Measurements from ENCODE around the gene LDB2. TPM values are rescaled to one million over a fixed set of nuclear protein-coding genes. Genes with fewer than 3 reads are reported as not detected.

Gene LDB2
- total and polyA plus RNA-seq, 2 of the 8 experiments (the other 6 are each of a cell fraction or from before 2014, with no cell fraction given), result 57.0 to 140 TPM

GRCh38 chr4:16674082-16674481 lies 224.4 kb downstream of the LDB2 start:
- TF ChIP-seq POLR2A (IDR thresholded peaks at IDR 0.05; ENCODE audit: control extremely low read depth in 1 of 2, low read depth in 2 of 2, low read length in 2 of 2) (no peak), TEAD4 (IDR thresholded peaks at IDR 0.05; ENCODE audit: low read depth, low read length) (no peak), CEBPB (IDR thresholded peaks at IDR 0.05; ENCODE audit: low read depth, low read length) (no peak), RNF2 (IDR thresholded peaks at IDR 0.05; ENCODE audit: borderline replicate concordance, low read depth, low read length, missing control alignments, poor library complexity, severe bottlenecking) (no peak), ASH2L (IDR thresholded peaks at IDR 0.05; ENCODE audit: low read length) (no peak), NRF1 (IDR thresholded peaks at IDR 0.05; ENCODE audit: low read depth, low read length) (no peak)
- Histone ChIP-seq H2AFZ (ENCODE audit: low read length) (no peak overlapping the region), H3K9me3 (ENCODE audit: insufficient read depth in 2 of 2, low read depth in 1 of 2, low read length in 1 of 2) (no peaks in the 10 kb centered on the region), H3K4ac (replicated peaks; ENCODE audit: insufficient read length, low read depth, low read length) (no peak overlapping the region), H3K9ac (replicated peaks in 1 of 4; ENCODE audit: extremely low read depth in 1 of 4, low read depth in 3 of 4, low read length in 3 of 4) (no peak overlapping the region), H3K27ac (ENCODE audit: low read depth, low read length) (no peak overlapping the region), H3K18ac (ENCODE audit: extremely low read depth, low read length) (no peak overlapping the region), H3K79me1 (ENCODE audit: low read depth, low read length) (0 out of 2 replicates have a peak, but pooled peaks cover 2% of the 10 kb centered on the region), H2BK12ac (ENCODE audit: low read depth, low read length) (no peak overlapping the region), H3K14ac (ENCODE audit: insufficient read length) (no peak overlapping the region), H3K27me3 (replicated peaks in 1 of 4; ENCODE audit: control insufficient read depth in 3 of 4, extremely low read depth in 1 of 4, insufficient read depth in 3 of 4, low read length in 3 of 4) (no peaks in the 10 kb centered on the region), H4K8ac (ENCODE audit: extremely low read depth, insufficient read depth, low read length) (no peak overlapping the region), H3K23ac (ENCODE audit: insufficient read length) (no peak overlapping the region), H2BK20ac (ENCODE audit: low read length) (no peak overlapping the region), H3K4me2 (ENCODE audit: insufficient read depth in 1 of 2, low read depth in 2 of 2, low read length in 2 of 2) (no peak overlapping the region), H4K20me1 (replicated peaks in 1 of 2; ENCODE audit: control insufficient read depth in 1 of 2, insufficient read depth in 2 of 2, low read length in 2 of 2) (no peaks in the 10 kb centered on the region), H4K5ac (ENCODE audit: insufficient read length, low read depth, low read length) (no peak overlapping the region), H3K79me2 (ENCODE audit: control insufficient read depth in 1 of 2, insufficient read depth in 2 of 2, low read length in 2 of 2) (no peaks in the 10 kb centered on the region), H2AK5ac (ENCODE audit: low read depth, low read length) (no peak overlapping the region), H4K91ac (replicated peaks; ENCODE audit: insufficient read length, low read length) (no peak overlapping the region), H3K4me1 (replicated peaks in 1 of 4; ENCODE audit: control insufficient read depth in 3 of 4, insufficient read depth in 4 of 4, low read length in 3 of 4) (peaks cover 0 to 8% (median under 1%) of the 10 kb centered on the region in 4 experiments; a peak in 2 of 7 replicates), H2BK120ac (replicated peaks; ENCODE audit: low read depth, low read length) (no peak overlapping the region), H2BK15ac (ENCODE audit: low read length) (no peak overlapping the region), H3K4me3 (ENCODE audit: extremely low read depth in 1 of 4, insufficient read depth in 2 of 4, low read depth in 3 of 4, low read length in 4 of 4) (no peak overlapping the region), H3K23me2 (ENCODE audit: low read depth, low read length) (no peaks in the 10 kb centered on the region), H3K36me3 (ENCODE audit: control insufficient read depth in 2 of 4, insufficient read depth in 4 of 4, low read length in 3 of 4) (no peaks in the 10 kb centered on the region), H3K56ac (replicated peaks; ENCODE audit: insufficient read length, low read depth, low read length) (no peak overlapping the region), H2BK5ac (ENCODE audit: low read depth, low read length) (no peak overlapping the region)
- FAIRE-seq (no peak), DNase-seq (ENCODE audit: low read depth in 1 of 2, low spot score in 2 of 2) (no peak)
- ChIA-PET POLR2A (ENCODE audit: partially characterized antibody) (interaction anchor here (1.2 kb wide), 1 partner anchor 10 kb away, joined by 4 read pairs; no protein-coding TSS in a partner anchor), CTCF (ENCODE audit: partially characterized antibody) (interaction anchor here (0.9 kb wide), 1 partner anchor 334 kb away, joined by 3 read pairs; no protein-coding TSS in a partner anchor)
- WGBS, 2 experiments (ENCODE audit: extremely low coverage in 1 of 2, insufficient coverage in 1 of 2, insufficient read length in 1 of 2, insufficient replicate concordance in 2 of 2, low coverage in 1 of 2, low lambda C conversion rate in 2 of 2, missing lambda C conversion rate in 1 of 2), result 86% methylated on average over 7 of the region's 7 CpGs; no CpG with 5 or more reads in 1 of the 2 experiments

Data from H1 (cell line).